GM12878 (cell line): ENCODE data around the gene SEPHS2. TPM values are rescaled to one million over a fixed set of nuclear protein-coding genes. Genes with fewer than 3 reads are reported as not detected.

Experiments
- BCL11A ChIP-seq: IDR thresholded peaks from 2 replicates; pipeline ENCODE4 v1.6.1; 2011; ENCODE audit warnings: low read depth, low read length
- BRCA1 ChIP-seq: IDR thresholded peaks from 2 replicates; pipeline ENCODE4 v1.6.1; 2011; ENCODE audit warnings: low read depth, low read length, improper control_type of control experiment
- CREB1 ChIP-seq: IDR thresholded peaks from 2 replicates; pipeline ENCODE4 v1.6.1; 2012; ENCODE audit warnings: low read depth, mild to moderate bottlenecking, inconsistent platforms
- CREM ChIP-seq: IDR thresholded peaks from 2 replicates; pipeline ENCODE4 v1.6.1; 2014; ENCODE audit warnings: antibody characterized with exemption, low read depth
- GABPA ChIP-seq: IDR thresholded peaks from 2 replicates; pipeline ENCODE4 v1.6.1; 2014; ENCODE audit warnings: antibody characterized with exemption, low read depth, mild to moderate bottlenecking, inconsistent platforms
- HDAC6 ChIP-seq: fragments of 200-600 bp; sonication (generic); IDR thresholded peaks from one replicate; pipeline ENCODE4 v1.8.0; 2017; ENCODE audit warnings: antibody characterized with exemption; ENCODE audit not compliant: unreplicated experiment
- IKZF1 ChIP-seq: fragments of 450-650 bp; conservative IDR thresholded peaks from 2 replicates; pipeline ENCODE4 v1.6.1; 2017; ENCODE audit warnings: antibody characterized with exemption, mild to moderate bottlenecking
- KLF5 ChIP-seq: fragments of 450-650 bp; IDR thresholded peaks from 2 replicates; pipeline ENCODE4 v1.6.1; 2014; ENCODE audit warnings: mild to moderate bottlenecking; ENCODE audit not compliant: partially characterized antibody
- LARP7 ChIP-seq: fragments of 450-650 bp; IDR thresholded peaks from 2 replicates; pipeline ENCODE4 v1.6.1; 2017; ENCODE audit warnings: mild to moderate bottlenecking
- MTA2 ChIP-seq: fragments of 450-650 bp; IDR thresholded peaks from 2 replicates; pipeline ENCODE4 v1.6.1; 2016; ENCODE audit warnings: low read depth, mild to moderate bottlenecking, moderate library complexity
- MTA3 ChIP-seq: IDR thresholded peaks from 2 replicates; pipeline ENCODE4 v1.6.1; 2012; ENCODE audit warnings: low read length, inconsistent platforms, borderline replicate concordance
- MYB ChIP-seq: fragments of 150-350 bp; IDR thresholded peaks from 2 replicates; pipeline ENCODE4 v1.6.1; 2014; ENCODE audit warnings: mild to moderate bottlenecking, low read depth, low read length, borderline replicate concordance
- NBN ChIP-seq: fragments of 450-650 bp; IDR thresholded peaks from 2 replicates; pipeline ENCODE4 v1.6.1; 2016
- NFXL1 ChIP-seq: fragments of 450-650 bp; IDR thresholded peaks from 2 replicates; pipeline ENCODE4 v1.6.1; 2017; ENCODE audit warnings: antibody characterized with exemption, mild to moderate bottlenecking, borderline replicate concordance
- POLR2AphosphoS5 ChIP-seq: IDR thresholded peaks from 2 replicates; pipeline ENCODE4 v1.6.1; 2011; ENCODE audit warnings: mild to moderate bottlenecking, low read length, inconsistent platforms
- RB1 ChIP-seq: fragments of 450-650 bp; formaldehyde crosslinking; IDR thresholded peaks from 2 replicates; pipeline ENCODE4 v1.6.1; 2017; ENCODE audit warnings: mild to moderate bottlenecking, borderline replicate concordance
- SMC3 ChIP-seq: IDR thresholded peaks from 2 replicates; pipeline ENCODE4 v1.6.1; 2011; ENCODE audit warnings: low read length, improper control_type of control experiment, borderline replicate concordance
- SUPT20H ChIP-seq: IDR thresholded peaks from 2 replicates; pipeline ENCODE4 v1.6.1; 2011; ENCODE audit warnings: low read depth, mild to moderate bottlenecking, low read length, moderate library complexity, borderline replicate concordance; ENCODE audit not compliant: control insufficient read depth
- TARDBP ChIP-seq: IDR thresholded peaks from 2 replicates; pipeline ENCODE4 v1.6.1; 2016; ENCODE audit warnings: borderline replicate concordance
- TCF7 ChIP-seq: IDR thresholded peaks from 2 replicates; pipeline ENCODE4 v1.6.1; 2014; ENCODE audit warnings: antibody characterized with exemption, borderline replicate concordance
- WRNIP1 ChIP-seq: IDR thresholded peaks from 2 replicates; pipeline ENCODE4 v1.6.1; 2011; ENCODE audit warnings: low read depth, low read length, improper control_type of control experiment, borderline replicate concordance
- YY1 ChIP-seq: IDR thresholded peaks from 2 replicates; pipeline ENCODE4 v1.6.1; 2011; ENCODE audit warnings: low read depth, mild to moderate bottlenecking, low read length
- ZSCAN29 ChIP-seq: fragments of 450-650 bp; IDR thresholded peaks from 2 replicates; pipeline ENCODE4 v1.6.1; 2017; ENCODE audit warnings: mild to moderate bottlenecking, moderate library complexity
- ZZZ3 ChIP-seq: IDR thresholded peaks from 2 replicates; pipeline ENCODE4 v1.6.1; 2011; ENCODE audit warnings: low read depth; ENCODE audit not compliant: control insufficient read depth, insufficient read length
- polyA plus RNA-seq, 11 experiments: library from polyadenylated mRNA; depleted of rRNA in 4 of 11; unstranded in 6 of 11; stranded (reverse) in 5 of 11; fragments of >200 nt; fragmentation: Nextera tagmentation in 4 of 11; fragmentation: Illumina TruSeq in 1 of 11; extraction: Ambion mirVana in 4 of 11; extraction: Trizol in 1 of 11; gene quantifications; 1 replicate in 1 of 11; 2 replicates in 10 of 11; pipeline versions ENCODE4 v1.2.1 to v1.2.3, GENCODE V29; 2011 to 2016; ENCODE audit warnings: inconsistent platforms in 2 of 11, missing spikeins in 2 of 11, low read depth in 1 of 11
- total RNA-seq, 4 experiments: library from RNA; depleted of rRNA in 3 of 4; stranded (reverse); fragments of >200 nt in 3 of 4; fragmentation: Illumina TruSeq in 1 of 4; extraction: Trizol in 1 of 4; gene quantifications; 2 replicates each; pipeline versions ENCODE4 v1.2.1 to v1.2.3, GENCODE V29; 2013 to 2021
- TF ChIP-seq, protein P1 (sequence below), 3 experiments: IDR thresholded peaks in 2 of 3; conservative IDR thresholded peaks in 1 of 3; 2 replicates each; pipeline ENCODE4 v1.5.1; 2011; ENCODE audit warnings: low read depth in 3 of 3, low read length in 3 of 3, mild to moderate bottlenecking in 3 of 3, control low read depth in 2 of 3, moderate library complexity in 2 of 3, inconsistent platforms in 1 of 3, mixed read lengths in 1 of 3; ENCODE audit not compliant: control insufficient read depth in 2 of 3, insufficient read depth in 1 of 3; ENCODE audit errors: extremely low read depth in 1 of 3
- TF ChIP-seq, protein P2 (sequence below): IDR thresholded peaks from 2 replicates; pipeline ENCODE4 v1.6.1; 2011; ENCODE audit warnings: low read depth, low read length, improper control_type of control experiment, borderline replicate concordance
- TF ChIP-seq, protein P3 (sequence below): fragments of 450-650 bp; IDR thresholded peaks from 2 replicates; pipeline ENCODE4 v1.6.1; 2017; ENCODE audit warnings: mild to moderate bottlenecking, moderate library complexity

The SEPHS2 gene
- total and polyA plus RNA-seq, 10 of the 15 experiments (the other 5 are each of a cell fraction or from before 2014, with no cell fraction given) = 21.6 to 99.8 (median 72.9) TPM

DNA sequence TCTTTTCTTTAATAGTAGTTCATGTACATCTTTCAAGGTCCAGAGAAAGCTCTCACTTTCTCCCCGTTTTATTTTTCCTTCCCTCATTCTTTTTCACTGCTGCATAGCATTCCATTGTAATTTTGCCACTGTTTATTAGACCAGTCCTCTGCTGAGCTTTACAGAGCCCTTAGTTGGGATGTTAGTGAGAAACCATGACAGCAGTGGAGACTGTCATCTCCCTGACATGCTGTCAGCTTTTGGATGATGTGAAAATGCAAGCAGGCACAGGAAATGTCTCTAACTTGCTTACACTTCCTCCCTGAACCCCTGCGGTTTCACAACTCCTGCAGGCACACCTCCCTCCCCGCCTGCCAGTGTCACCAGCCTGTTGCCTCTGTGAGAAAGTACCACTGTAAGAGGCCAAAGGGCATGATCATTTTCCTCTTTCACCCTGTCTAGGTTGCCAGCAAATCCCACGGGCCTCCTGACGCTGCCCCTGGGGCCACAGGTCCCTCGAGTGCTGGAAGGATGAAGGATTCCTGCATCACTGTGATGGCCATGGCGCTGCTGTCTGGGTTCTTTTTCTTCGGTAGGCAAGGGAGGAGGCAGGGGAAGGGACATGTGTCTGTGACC, 26.8 kb upstream of the SEPHS2 start, which contains the start of gene ITGAL (continued):
- TF ChIP-seq POLR2AphosphoS5 = peak; percentile 86
- TF ChIP-seq BRCA1 = no peak
- peak; percentile 76 for TF ChIP-seq YY1
- peak; percentile 68; the same call in 1 of the 2 replicates for TF ChIP-seq MYB
- TF ChIP-seq IKZF1 = peak; percentile 97
- peak; percentile 19; the same call in 1 of the 2 replicates for TF ChIP-seq SMC3
- no peak for TF ChIP-seq ZZZ3
- TF ChIP-seq NFXL1 = no peak
- TF ChIP-seq, protein P1, sequence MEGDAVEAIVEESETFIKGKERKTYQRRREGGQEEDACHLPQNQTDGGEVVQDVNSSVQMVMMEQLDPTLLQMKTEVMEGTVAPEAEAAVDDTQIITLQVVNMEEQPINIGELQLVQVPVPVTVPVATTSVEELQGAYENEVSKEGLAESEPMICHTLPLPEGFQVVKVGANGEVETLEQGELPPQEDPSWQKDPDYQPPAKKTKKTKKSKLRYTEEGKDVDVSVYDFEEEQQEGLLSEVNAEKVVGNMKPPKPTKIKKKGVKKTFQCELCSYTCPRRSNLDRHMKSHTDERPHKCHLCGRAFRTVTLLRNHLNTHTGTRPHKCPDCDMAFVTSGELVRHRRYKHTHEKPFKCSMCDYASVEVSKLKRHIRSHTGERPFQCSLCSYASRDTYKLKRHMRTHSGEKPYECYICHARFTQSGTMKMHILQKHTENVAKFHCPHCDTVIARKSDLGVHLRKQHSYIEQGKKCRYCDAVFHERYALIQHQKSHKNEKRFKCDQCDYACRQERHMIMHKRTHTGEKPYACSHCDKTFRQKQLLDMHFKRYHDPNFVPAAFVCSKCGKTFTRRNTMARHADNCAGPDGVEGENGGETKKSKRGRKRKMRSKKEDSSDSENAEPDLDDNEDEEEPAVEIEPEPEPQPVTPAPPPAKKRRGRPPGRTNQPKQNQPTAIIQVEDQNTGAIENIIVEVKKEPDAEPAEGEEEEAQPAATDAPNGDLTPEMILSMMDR (IDR thresholded peaks at IDR 0.05 in 2 of 3, conservative IDR thresholded peaks at IDR 0.05 in 1 of 3; ENCODE audit: control insufficient read depth in 2 of 3, extremely low read depth in 1 of 3, insufficient read depth in 1 of 3, low read depth in 3 of 3, low read length in 3 of 3) = no peak
- peak; percentile 73; the same call in 1 of the 2 replicates for TF ChIP-seq LARP7
- peak; percentile 53 for TF ChIP-seq HDAC6
- TF ChIP-seq MTA2 = peak; percentile 86
- no peak; the same call in 1 of the 2 replicates for TF ChIP-seq RB1
- peak; percentile 87 for TF ChIP-seq MTA3
- TF ChIP-seq CREB1 = peak; percentile 64
- no peak for TF ChIP-seq TCF7
- TF ChIP-seq BCL11A = peak; percentile 58
- TF ChIP-seq NBN = peak; percentile 96
- TF ChIP-seq TARDBP = no peak
- TF ChIP-seq CREM = peak; percentile 54; the same call in 1 of the 2 replicates
- TF ChIP-seq, protein P2, sequence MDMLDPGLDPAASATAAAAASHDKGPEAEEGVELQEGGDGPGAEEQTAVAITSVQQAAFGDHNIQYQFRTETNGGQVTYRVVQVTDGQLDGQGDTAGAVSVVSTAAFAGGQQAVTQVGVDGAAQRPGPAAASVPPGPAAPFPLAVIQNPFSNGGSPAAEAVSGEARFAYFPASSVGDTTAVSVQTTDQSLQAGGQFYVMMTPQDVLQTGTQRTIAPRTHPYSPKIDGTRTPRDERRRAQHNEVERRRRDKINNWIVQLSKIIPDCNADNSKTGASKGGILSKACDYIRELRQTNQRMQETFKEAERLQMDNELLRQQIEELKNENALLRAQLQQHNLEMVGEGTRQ = no peak
- no peak for TF ChIP-seq ZSCAN29
- TF ChIP-seq KLF5 = peak; percentile 65
- TF ChIP-seq WRNIP1 = 0 out of 2 replicates have a peak, but pooled peaks have one; percentile 55
- TF ChIP-seq SUPT20H = no peak
- peak; percentile 67; the same call in 1 of the 2 replicates for TF ChIP-seq GABPA
- TF ChIP-seq, protein P3, sequence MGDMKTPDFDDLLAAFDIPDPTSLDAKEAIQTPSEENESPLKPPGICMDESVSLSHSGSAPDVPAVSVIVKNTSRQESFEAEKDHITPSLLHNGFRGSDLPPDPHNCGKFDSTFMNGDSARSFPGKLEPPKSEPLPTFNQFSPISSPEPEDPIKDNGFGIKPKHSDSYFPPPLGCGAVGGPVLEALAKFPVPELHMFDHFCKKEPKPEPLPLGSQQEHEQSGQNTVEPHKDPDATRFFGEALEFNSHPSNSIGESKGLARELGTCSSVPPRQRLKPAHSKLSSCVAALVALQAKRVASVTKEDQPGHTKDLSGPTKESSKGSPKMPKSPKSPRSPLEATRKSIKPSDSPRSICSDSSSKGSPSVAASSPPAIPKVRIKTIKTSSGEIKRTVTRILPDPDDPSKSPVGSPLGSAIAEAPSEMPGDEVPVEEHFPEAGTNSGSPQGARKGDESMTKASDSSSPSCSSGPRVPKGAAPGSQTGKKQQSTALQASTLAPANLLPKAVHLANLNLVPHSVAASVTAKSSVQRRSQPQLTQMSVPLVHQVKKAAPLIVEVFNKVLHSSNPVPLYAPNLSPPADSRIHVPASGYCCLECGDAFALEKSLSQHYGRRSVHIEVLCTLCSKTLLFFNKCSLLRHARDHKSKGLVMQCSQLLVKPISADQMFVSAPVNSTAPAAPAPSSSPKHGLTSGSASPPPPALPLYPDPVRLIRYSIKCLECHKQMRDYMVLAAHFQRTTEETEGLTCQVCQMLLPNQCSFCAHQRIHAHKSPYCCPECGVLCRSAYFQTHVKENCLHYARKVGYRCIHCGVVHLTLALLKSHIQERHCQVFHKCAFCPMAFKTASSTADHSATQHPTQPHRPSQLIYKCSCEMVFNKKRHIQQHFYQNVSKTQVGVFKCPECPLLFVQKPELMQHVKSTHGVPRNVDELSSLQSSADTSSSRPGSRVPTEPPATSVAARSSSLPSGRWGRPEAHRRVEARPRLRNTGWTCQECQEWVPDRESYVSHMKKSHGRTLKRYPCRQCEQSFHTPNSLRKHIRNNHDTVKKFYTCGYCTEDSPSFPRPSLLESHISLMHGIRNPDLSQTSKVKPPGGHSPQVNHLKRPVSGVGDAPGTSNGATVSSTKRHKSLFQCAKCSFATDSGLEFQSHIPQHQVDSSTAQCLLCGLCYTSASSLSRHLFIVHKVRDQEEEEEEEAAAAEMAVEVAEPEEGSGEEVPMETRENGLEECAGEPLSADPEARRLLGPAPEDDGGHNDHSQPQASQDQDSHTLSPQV = peak; percentile 77
